HG02885 (cell line): ENCODE data around the gene OR6V1.
"Not testable (repeated sequence)": the region's sequence is repeated elsewhere in the genome, so short reads cannot be mapped to it uniquely, and the experiment has no call there.

Source experiments
- ATAC-seq: cut with Tn5 transposase; IDR thresholded peaks from one replicate; pipeline ENCODE4 v1.9.1; 2021; ENCODE audit warnings: mild to moderate bottlenecking; ENCODE audit not compliant: unreplicated experiment, poor library complexity

OR6V1 gene

DNA sequence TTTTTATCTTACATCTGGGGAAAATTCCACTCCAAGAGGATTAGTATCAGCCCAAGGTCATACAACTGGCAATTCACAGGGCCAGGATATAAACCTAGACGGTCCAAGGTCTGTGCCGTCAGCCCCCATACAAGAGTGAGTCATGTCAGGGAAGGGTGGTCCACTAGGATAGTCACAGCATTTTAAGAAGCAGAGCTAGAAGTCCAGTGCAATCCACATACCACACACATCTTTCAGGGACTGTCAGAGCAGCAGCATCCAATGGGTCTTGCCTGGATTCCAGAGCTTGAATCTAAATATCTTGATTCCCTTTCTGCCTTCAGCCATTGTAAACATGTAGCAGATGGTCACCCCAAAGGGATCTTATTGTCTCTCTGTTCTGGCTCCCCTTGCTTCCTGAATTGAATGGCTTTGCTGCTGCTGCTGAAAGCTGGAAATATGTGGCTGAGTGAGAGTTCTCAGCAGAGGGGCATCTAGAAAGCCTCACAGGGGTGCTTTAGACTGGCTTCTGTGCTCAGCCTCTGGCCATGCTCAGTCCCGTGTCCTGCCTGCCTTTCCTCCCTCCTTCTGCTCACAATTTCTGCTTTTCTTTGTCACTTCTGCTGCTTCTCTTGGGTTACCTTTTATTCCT is 9.9 kb upstream of the OR6V1 start:
- ATAC-seq: no peak

- ATAC-seq: no peak
These were observed 9.3 kb upstream of the OR6V1 start for GRCh38 chr7:143042790-143043271.

DNA sequence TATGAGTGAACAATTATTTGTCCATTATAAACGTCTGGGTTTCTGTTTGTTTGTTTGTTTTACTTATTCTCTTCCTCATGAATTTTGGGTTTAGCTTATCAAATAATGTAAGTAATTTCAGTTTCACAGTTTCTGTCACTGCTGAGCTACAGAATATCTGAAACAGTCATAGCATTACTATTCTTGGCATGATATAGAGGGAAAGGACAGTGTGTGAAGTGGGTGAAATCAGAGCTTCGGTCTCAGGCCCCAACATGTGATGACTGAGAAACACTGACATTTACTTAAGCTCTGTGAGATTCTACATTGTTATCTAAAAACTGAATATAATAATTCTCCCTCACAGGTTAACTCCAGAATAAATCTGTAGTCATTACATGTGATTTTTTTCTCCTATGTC is 8.8 kb upstream of the OR6V1 start:
- peak; percentile 50 for ATAC-seq

- ATAC-seq: no peak
These were observed 5.7 kb upstream of the OR6V1 start for GRCh38 chr7:143046426-143046851.

- ATAC-seq: no peak
These were observed 4.8 kb upstream of the OR6V1 start for GRCh38 chr7:143047326-143047725.

DNA sequence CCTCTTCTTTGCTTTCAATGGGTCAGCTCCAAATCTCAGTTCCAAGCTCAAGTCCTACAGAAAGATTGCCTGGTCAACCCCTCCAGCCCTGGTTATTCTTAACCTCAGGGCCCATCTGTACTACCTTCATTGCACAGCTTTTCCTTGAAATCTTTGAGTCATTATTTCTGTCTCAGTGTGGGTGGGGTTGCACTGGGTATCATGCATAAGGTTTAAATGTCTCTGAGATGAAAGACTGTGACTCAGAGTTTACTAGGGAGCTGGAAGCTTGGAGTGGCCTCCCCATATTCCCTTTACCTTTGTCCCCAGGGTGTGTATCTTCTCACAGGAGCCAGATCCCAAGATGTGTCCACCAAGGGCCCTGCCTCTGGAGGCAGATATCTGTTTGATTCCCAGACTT is 3.3 kb upstream of the OR6V1 start:
- no peak for ATAC-seq

GRCh38 chr7:143049362-143049761 is 2.8 kb upstream of the OR6V1 start:
- ATAC-seq: no peak

GRCh38 chr7:143050931-143051330 is 1.2 kb upstream of the OR6V1 start:
- ATAC-seq: no peak

DNA sequence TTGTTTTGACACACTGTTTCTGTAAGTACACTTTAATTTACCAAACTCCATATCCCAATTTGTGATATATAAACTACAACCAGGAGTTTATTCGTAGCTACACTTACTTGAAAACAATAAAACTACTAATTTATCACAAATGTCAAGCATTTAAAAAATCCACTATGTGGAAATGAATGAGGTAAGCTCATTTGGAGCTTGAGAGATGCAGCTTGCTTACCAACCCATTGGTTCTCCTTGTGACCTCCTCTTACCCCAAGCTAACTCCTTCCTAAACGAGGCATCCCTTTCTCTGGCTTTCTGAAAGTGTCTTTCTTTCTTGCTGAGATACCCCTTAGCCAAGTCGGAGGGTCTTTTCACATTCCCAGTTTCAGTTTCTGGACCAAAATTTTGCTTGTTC is 2.5 kb downstream of the OR6V1 start:
- ATAC-seq: no peak

- ATAC-seq: no peak
These were observed 3.6 kb downstream of the OR6V1 start for GRCh38 chr7:143055754-143056153.

DNA sequence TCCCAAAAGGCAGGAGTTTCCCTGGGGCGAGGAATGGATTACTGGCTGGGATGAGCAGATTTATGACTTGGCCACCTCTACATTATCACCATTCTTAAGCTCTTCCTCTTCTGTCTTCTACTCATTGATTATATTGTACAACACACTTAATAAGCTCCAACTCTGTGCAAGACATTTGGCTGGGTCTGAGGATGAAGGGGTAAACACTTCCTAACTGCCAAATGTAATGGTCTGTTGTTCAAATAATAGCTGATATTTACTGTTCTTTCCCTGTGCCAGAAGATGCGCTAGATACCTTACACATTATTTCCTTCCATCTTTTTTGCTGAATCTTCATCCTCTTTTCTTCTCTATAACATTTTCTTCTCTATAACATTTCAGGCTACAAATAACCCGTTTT is 11.6 kb downstream of the OR6V1 start:
- ATAC-seq: no peak

DNA sequence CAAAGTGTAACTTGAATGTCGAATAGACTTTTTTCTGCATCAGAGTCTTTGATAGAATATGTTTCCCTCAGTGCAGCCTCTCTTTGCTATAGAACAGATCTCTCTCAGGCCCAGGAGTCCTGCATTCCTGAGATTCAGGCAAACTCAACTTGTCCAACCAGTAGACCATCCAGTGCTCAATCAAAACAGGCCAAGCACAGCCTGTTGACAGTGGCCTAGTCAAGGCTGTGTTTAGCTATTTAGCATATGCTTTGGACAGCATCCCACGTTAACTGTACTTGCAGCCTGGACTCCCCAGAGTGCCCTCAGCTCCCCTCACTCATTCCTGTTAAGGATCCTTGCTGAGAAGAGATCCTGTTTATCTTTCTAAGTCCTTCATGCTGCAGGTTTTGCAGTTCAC is 16.3 kb downstream of the OR6V1 start:
- no peak for ATAC-seq

DNA sequence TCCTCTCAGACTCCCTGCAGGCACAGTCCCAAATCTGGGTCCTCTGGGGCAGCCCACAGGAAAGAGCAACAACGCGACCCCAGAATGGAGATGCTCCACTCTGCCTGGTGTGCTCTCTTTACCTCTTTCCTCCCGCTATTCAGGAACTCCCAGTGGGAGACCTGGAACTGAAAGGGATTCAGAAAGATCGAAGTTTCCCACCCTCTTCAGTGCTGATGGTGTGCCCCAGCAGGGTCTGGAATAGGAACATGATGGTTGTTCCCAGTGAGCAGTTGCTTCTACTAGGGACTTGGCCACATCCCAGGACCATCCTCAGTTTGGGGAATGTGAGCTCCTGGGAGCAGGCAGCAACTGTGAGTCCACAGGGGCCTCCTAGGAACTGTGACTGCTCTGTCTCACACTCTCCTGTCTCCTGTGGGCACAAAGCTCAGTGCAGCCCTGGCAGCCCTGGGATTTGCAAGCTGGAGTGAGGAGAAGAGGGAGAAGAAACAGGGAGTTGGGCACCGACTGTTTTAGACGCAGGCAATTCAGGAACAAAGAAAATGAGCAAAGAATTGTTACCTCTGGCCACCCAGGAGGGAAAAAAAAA is 17.9 kb downstream of the OR6V1 start:
- ATAC-seq: no peak

DNA sequence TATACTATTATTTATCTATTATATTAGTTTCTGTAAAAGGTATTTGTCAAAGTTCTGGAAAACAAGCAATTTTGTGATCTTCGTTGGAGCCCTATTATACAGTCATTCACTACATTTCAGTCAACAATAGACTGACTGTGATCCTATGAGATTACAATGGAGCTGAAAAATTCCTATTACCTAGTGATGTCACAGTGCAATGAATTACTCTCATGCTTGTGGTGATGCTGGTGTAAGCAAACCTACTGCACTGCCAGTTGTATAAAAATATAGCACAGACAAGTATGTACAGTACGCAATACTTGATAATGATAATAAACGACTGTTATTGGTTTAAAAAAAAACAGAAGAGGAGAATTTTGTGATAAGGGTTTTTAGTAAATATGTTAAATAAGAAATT is 21.4 kb downstream of the OR6V1 start:
- no peak for ATAC-seq

DNA sequence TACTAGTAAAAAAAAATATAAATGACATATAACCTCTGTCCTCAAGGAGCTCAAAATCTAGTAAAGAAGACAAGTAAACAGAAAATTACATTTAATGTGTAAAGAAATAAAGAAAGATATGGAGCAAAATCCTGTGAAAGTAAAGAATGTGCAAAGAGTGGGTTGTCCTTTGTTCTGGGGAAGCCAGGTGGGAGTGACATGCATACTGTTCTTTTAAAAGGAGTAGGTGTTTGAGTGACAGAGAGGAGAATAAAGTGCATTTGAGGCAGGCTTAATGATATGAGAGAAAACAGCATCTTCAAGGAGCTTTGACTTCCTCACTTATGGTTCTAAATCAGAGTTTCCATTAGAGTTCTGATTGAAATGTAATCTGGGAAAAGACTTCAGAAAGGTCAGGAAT is 22.0 kb downstream of the OR6V1 start:
- no peak for ATAC-seq

DNA sequence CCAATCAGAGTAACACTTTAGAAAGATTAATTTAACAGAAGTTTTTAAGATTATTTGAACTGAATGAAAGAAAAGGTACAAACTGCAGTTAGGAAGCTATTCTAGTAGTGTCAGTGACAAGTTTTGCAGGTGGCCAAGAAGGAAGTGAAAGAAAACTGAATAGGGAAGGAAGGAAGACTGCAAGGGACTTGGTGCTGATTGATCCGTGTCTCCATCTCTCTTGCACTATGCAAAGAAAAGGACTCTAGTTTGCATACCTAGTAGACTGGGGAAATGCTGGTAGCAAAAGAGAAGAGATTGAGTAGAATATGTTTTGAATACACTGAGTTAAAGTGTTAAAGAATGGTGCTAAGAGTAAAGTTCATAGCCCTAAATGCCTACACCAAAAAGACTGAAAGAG is 33.0 kb downstream of the OR6V1 start:
- peak; percentile 67 for ATAC-seq

DNA sequence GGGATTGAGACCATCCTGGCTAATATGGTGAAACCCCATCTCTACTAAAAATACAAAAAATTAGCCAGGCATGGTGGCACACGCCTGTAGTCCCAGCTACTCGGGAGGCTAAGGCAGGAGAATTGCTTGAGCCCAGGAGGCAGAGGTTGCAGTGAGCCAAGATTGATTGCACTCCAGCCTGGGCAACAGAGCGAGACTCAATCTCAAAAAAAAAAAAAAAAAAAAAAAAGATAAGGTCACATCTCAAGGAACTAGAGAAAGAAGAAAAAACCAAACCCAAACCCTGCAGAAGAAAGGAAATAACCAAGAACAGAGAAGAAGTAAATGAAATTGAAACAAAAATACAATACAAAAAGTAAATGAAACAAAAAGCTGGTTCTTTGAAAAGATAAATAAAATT is 33.5 kb downstream of the OR6V1 start:
- not testable (repeated sequence) for ATAC-seq

DNA sequence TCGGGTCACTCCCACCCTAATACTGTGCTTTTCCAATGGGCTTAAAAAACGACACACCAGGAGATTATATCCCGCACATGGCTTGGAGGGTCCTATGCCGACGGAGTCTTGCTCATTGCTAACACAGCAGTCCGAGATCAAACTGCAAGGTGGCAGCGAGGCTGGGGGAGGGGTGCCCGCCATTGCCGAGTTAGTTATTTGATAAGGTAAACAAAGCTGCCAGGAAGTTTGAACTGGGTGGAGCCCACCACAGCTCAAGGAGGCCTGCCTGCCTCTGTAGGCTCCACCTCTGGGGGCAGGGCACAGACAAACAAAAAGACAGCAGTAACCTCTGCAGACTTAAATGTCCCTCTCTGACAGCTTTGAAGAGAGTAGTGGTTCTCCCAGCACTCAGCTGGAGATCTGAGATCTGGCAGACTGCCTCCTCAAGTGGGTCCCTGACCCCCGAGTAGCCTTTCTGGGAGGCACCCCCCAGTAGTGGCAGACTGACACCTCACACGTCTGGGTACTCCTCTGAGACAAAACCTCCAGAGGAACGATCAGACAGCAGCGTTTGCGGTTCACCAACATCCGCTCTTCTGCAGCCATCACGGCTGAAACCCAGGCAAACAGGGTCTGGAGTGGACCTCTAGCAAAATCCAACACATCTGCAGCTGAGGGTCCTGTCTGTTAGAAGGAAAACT is 36.5 kb downstream of the OR6V1 start:
- ATAC-seq: not testable (repeated sequence)

DNA sequence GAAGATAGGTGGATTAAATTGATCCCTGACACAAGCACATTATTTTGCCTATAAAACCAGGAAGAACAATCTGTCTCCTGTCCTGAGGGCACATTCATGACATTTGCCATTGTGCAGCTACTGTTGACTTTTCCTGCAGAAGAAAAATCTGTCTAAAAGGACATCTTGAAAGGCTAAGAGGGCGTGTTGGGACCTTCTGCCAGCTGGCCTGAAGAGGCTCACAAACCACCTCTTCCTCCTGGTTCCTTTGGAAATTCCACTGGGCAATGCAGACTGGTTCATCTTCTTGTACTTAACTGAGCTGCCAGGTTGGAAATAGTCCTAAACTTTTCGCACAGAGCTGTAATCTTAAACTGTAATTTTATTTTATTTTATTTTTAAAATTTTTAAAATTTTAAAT is 44.0 kb downstream of the OR6V1 start:
- no peak for ATAC-seq

- ATAC-seq: not testable (repeated sequence)
These were observed 47.4 kb downstream of the OR6V1 start for GRCh38 chr7:143099579-143099978.
